Neural progenitor cell (in vitro differentiated cells): Measurements from ENCODE around the gene FKBP6.

Experiments used
- EZH2 ChIP-seq: fragments of 200-600 bp; sonication (generic); IDR thresholded peaks from 2 replicates; pipeline ENCODE4 v1.6.1; 2017; ENCODE audit warnings: antibody characterized with exemption, mild to moderate bottlenecking, moderate library complexity
- EZH2phosphoT487 ChIP-seq: fragments of 200-600 bp; sonication (generic); IDR thresholded peaks from 2 replicates; pipeline ENCODE4 v1.6.1; 2017; ENCODE audit warnings: antibody characterized with exemption

GRCh38 chr7:73332447-73332846 is 4.5 kb downstream of the FKBP6 start:
- TF ChIP-seq EZH2: no peak
- no peak for TF ChIP-seq EZH2phosphoT487
